ENCODE data around the gene PAX5.

The PAX5 gene

DNA sequence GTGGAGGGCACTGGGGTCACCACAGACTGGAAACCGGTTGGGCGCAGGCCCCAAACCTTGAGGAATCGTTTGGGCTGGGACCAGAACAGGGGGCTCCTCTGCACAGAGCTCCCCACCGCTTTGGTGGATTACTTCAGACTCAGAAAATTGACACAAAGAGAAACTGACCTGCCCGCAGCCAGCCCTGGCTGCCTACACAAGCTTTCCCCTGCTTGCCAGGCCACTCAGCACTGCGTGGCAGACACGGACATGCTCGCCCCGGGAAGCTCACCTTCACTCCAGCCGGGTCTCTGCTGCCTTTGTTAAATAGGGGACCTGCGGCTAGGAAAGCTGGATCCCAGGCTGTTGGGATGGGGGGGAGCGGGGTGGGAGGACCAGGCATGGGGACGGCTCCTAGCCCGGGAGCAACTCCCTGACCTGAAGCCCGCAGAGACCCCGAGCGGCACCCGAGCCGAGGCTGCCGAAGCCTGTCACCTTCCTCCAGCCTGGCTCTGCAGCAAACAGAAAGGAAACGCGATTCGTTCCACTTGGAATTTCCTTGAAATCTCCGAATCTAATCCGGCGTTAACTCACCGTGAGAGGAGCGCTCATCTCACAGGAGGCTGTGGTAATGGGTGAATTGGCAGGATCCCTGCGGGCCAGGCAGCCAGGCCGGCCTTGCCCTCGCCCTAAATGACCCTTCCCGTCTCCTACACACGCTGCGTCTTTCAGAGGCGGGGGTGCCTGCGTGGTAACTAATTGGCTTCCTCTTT lies 8.8 kb downstream of the PAX5 start:
- DNase-seq (ENCODE audit: low read depth in 2 of 2, low spot score in 1 of 2) = no peak

DNA sequence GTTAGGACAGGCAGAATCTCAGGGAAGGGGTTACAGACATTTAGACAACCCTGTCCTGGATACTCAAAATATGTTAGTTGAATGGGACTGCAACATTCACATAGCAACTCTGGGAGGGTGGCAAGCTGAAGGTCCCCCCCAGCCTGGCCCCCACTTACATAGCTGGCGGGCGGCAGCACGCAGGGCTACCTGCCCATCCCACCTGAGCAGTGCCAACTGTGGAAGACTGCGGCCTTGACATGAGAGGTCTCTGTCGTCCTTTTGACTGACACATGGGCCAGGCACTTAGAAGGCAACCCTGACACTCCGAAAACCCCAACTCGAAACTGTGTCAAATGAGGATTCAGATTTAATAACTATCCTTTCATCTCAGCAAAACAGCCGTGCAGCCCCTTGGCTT lies 16.5 kb downstream of the PAX5 start:
- no peak for DNase-seq (ENCODE audit: low read depth in 2 of 2, low spot score in 1 of 2)

GRCh38 chr9:37011530-37011929 lies 22.5 kb downstream of the PAX5 start:
- no peak for DNase-seq (ENCODE audit: low read depth in 2 of 2, low spot score in 1 of 2)

DNA sequence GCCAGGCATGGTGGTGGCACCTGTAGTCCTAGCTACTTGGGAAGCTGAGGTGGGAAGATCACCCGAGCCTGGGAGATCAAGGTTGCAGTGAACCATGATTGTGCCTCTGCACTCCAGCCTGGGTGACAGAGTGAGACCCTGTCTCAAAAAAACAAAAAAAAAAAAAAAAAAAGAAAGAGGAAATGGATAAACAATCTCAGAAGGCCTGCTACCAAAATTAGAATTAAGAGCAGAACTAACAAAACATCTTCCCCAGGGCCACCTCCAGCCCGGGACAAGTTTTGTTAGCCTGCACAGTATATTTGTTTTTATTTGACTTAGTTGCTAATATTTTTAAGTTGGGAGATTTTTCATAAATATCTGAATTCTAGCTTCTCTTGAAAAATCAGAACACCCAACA lies 23.1 kb downstream of the PAX5 start:
- DNase-seq (ENCODE audit: low read depth in 2 of 2, low spot score in 1 of 2) = no peak

- DNase-seq (ENCODE audit: low read depth in 2 of 2, low spot score in 1 of 2) = no peak
Measured at GRCh38 chr9:37010180-37010579, 23.9 kb downstream of the PAX5 start.

- DNase-seq (ENCODE audit: low read depth in 2 of 2, low spot score in 1 of 2) = no peak
Measured at GRCh38 chr9:37007295-37007694, 26.8 kb downstream of the PAX5 start.

DNA sequence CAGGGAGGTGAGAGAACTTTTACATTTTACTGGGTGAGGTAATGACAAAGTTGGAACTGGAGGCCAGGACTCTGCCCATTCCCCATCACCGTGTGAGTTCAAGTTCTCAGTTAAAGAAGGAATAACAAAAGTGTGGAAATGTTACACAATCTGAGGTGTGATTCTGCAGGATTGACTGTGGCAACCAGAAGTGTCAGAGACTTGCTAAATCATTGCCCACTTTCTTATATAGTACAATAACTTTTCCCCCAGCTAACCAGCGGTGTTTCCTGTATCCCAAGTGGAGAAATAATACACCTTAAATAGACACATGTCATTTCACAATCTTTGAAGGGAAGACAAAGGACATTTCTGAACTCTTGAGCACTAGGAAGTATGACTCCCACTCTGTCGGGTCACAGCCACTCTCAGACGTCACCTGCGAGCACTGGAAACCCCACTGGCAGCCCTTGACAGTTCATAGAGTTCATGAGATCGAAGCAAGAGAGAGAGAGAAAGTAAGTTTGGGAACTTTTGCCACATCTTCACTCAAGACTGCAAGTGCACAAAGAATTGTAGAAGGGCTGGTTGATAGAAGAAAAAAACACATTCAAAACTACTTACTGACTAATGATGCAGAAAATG lies 28.4 kb downstream of the PAX5 start:
- no peak for DNase-seq (ENCODE audit: low read depth in 2 of 2, low spot score in 1 of 2)

DNA sequence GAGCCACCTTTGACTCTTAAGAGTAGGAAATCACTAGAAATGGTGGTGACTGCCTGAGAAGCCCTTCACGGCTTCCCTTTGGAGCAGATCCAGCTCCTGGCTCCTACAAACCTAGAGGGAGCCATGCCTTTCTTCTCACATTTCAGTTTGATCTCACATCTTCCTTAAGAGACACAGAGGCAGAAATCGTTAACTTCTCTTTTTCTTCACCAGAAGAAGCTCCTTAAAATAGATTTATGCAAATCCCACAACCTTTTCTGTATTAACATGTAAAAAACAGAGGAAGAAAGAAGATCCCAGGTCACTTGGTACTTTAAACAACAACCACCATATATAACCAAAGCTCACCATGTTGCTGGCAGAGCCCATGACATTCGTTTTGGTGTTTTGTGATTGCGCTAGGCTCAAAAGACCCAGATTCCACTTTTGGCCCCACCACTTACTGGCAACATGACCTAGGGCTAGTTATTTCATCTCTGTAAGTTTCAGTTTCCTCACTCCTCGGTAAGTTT lies 29.6 kb downstream of the PAX5 start:
- DNase-seq (ENCODE audit: low read depth in 2 of 2, low spot score in 1 of 2) = no peak

GRCh38 chr9:37002413-37003217 lies 31.5 kb downstream of the PAX5 start:
- DNase-seq (ENCODE audit: low read depth in 2 of 2, low spot score in 1 of 2) = no peak

DNA sequence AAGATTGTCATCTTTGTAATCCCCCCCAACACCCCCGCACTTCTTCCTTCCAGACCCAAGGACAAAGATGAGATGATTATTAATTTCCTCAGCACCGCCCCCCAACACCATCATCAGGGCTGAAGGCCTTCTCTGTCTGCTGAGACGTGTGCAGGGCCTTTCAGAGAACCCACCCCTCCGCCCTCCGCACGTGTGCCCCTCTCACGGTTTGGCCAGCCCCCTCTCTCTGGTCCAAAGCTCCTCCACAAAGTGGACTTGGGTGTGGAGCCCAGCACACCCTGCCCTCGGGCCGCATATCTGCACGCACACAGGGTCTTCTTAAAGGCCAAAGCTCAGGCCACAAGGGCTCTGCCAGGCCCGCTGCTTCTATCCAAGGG lies 32.0 kb downstream of the PAX5 start:
- DNase-seq (ENCODE audit: low read depth in 2 of 2, low spot score in 1 of 2) = no peak

GRCh38 chr9:37001459-37001858 lies 32.6 kb downstream of the PAX5 start:
- DNase-seq (ENCODE audit: low read depth in 2 of 2, low spot score in 1 of 2) = no peak

- no peak for DNase-seq (ENCODE audit: low read depth in 2 of 2, low spot score in 1 of 2)
Measured at GRCh38 chr9:36999728-37000333, 34.2 kb downstream of the PAX5 start.

GRCh38 chr9:36997414-36997813 lies 36.7 kb downstream of the PAX5 start:
- DNase-seq (ENCODE audit: low read depth in 2 of 2, low spot score in 1 of 2) = no peak

DNA sequence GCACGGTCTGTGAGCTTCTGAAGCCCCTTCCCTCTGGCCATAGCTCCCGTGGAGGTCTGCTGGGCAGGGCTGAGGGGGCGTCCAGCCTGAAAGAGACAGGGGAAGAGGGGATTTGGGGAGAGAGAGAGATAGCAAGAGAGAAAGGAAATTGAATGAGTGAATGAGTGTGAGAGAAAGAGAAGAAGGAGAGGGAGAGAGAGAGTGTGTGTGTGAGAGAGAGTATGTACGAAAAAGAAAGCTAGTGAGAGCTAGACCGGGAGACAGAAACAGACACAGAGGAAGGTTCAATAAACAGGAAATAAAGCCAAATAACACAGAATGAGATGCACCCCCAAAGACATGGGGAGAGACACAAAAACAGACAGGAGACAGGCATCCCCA lies 37.4 kb downstream of the PAX5 start:
- DNase-seq (ENCODE audit: low read depth in 2 of 2, low spot score in 1 of 2) = no peak

DNA sequence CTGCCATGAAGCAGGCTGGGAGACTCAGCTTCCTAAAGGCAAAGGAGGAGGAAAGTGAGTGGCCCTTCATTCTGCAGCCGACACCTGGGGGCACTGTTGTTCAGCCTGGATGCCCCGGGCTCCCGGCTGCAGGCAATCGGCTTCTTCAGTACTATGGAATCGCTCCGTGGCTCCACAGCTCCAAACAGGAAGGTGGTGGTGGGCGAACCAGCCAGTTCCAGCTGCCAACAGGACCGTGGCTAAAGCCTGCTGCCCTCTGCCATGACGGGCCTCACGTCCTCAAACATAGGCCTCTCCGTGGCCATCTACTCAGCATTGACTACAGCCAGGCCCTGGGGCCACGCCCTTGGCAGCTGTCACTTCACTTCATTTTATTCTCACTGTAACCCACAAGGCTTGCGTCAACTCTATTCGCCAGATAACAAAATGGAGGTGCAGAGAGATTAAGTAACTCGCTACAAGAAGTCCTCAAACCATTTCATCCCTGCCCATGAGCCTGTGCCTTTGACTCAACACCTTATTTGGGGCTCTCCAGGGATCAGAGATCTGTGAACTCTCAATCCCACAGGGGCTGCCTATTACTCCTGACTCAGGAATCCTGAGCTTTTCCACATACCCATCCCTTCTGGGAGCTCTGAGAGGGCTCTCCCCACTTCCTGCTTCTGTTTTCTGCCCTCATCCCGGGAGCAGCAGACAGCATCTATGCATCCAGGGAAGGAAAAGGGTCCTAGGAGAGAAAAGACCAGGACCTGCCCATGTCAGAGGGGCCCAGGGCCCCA lies 38.0 kb downstream of the PAX5 start:
- DNase-seq (ENCODE audit: low read depth in 2 of 2, low spot score in 1 of 2) = peak; percentile 4 to 17

DNA sequence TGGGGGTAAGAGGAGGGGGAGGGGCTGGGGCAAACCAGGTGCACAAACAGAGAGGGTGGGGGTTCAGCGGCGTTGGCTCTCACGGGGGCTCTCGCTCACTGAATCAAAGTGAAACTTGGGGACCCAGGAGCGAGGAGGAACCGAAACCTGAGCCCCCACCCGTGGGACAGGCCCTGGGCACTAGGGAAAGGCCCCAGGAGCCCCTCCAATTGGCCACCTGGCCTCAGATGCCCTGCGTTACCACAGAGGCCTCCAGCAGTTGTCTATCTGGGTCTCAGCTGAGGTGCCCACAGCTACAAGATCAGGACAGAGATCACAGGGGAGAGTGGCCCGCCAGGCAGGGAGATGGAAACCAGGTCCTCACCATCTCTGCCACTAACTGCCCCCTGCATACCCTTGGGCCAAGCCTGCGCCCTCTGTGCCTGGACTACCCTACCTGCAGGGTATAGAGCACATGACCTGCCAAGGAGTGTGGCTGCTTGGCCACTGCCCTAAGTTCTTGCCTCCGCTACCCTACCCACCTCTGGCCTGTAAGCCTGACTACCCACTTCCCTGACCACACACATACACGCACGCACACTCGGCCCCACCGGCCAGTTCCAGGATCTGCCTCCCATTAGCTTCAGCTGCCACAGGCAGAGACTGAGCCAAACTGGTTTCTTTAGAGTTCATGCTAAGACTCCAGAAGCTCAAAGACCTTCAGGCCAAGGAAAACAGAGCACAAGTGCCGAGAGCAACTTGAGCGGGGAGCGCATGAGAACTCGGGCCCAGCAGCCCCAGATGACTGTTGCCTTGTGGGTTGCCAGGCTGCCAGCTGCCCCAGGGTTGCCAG lies 39.9 kb downstream of the PAX5 start:
- DNase-seq (ENCODE audit: low read depth in 2 of 2, low spot score in 1 of 2) = no peak

- DNase-seq (ENCODE audit: low read depth in 2 of 2, low spot score in 1 of 2) = no peak
Measured at GRCh38 chr9:36992501-36993316, 41.4 kb downstream of the PAX5 start.

- no peak for DNase-seq (ENCODE audit: low read depth in 2 of 2, low spot score in 1 of 2)
Measured at GRCh38 chr9:36991516-36992134, 42.4 kb downstream of the PAX5 start.

- DNase-seq (ENCODE audit: low read depth in 2 of 2, low spot score in 1 of 2) = no peak
Measured at GRCh38 chr9:36988848-36989247, 45.2 kb downstream of the PAX5 start.

All from stimulated activated CD8-positive, alpha-beta memory T cell treated with anti-CD3 and anti-CD28 coated beads, Interleukin-4, amount 100 ng/mL, for 1 hour (primary cell).